Sigmoid colon (tissue), 4 donors: ENCODE measurements around the gene NLRC3.

Experiments used
- POLR2A ChIP-seq, 2 donors: fragments of 450-650 bp; IDR thresholded peaks; one replicate each; pipeline ENCODE4 v1.6.1; 2016; ENCODE audit warnings: antibody characterized with exemption in 2 of 2, mild to moderate bottlenecking in 2 of 2, moderate library complexity in 2 of 2
- POLR2AphosphoS5 ChIP-seq, 4 donors: sonication (generic); formaldehyde crosslinking; IDR thresholded peaks; one replicate each; pipeline ENCODE4 v1.6.1; 2017; ENCODE audit warnings: antibody characterized with exemption in 4 of 4

GRCh38 chr16:3607634-3608033, 30.4 kb upstream of the NLRC3 start:
- no peak for TF ChIP-seq POLR2AphosphoS5 (IDR thresholded peaks at IDR 0.05)
- TF ChIP-seq POLR2A (IDR thresholded peaks at IDR 0.05), result no peak
